NOMO-1 treated with dmso at 0.1 percent for 144 hours (cell line): ENCODE measurements around the gene FAM241B.

Source experiments
- DNase-seq: peaks from one replicate; lab custom pipeline; 2025; ENCODE audit not compliant: unreplicated experiment; lab: John Stamatoyannopoulos, UW

The FAM241B gene

GRCh38 chr10:69647126-69647525 lies 17.1 kb downstream of the FAM241B start:
- no peak for DNase-seq

DNA sequence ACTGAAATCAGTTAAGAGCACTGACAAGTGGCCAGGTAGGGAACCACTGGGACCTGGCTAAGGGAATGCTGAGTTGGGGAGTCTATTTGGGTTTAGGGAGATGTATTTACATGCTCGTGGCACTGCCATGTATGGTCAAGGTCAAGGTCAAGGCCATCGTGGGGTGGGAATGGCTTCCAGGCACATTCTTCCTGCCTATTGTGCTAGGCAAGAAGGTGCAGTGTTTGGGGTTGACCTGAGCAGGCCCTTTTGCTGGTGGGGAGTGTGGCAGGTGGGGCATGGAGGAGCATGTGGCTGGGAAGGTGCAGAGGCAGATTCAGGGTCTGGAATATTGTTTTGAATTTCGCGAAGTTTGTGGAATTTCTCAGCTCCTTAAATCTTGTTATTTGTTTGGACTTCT lies 17.8 kb downstream of the FAM241B start:
- no peak for DNase-seq

DNA sequence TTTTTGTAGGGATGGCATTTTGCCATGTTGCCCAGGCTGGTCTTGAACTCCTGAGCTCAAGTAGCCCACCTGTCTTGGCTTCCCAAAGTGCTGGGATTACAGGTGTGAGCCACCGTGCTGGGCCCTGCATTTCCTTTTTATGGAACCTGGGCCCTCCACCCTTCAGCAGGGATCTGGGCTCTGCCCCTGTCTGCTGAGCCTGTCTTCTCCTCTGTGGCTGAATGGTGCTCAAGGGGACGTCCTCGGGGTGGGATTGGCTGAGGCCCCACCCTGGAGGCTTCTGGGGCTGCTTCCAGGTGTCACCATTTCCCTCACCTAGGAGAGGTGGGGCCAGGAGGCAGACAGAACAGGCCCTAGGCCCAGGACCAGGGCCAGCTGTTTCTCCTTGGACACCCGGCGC lies 18.4 kb downstream of the FAM241B start:
- DNase-seq, result no peak

GRCh38 chr10:69649786-69650550 lies 19.9 kb downstream of the FAM241B start:
- DNase-seq, result no peak

- DNase-seq, result no peak
Observed at GRCh38 chr10:69650589-69651261, 20.7 kb downstream of the FAM241B start.

DNA sequence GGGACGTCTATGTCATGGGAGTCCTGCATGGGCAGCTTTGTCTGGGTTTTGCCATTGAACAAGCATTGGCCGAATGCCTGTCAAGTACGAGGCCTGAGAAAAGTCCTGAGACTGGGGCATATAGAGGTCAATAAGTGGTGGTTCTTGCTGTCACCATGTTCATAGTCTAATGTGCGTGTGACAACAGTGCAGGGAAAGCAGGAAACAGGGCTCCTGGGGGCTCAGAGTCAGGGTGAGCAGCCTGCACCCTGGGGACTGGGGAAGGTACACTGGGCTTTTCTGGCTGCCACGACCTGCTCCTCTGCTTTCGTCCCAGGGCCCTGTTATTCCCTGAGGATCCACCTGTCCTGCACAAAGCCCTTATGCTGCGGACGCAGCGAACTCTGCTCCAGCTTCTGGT lies 21.3 kb downstream of the FAM241B start:
- no peak for DNase-seq

GRCh38 chr10:69652111-69652856 lies 22.2 kb downstream of the FAM241B start:
- DNase-seq, result no peak

GRCh38 chr10:69652857-69653199 lies 22.8 kb downstream of the FAM241B start:
- no peak for DNase-seq

DNA sequence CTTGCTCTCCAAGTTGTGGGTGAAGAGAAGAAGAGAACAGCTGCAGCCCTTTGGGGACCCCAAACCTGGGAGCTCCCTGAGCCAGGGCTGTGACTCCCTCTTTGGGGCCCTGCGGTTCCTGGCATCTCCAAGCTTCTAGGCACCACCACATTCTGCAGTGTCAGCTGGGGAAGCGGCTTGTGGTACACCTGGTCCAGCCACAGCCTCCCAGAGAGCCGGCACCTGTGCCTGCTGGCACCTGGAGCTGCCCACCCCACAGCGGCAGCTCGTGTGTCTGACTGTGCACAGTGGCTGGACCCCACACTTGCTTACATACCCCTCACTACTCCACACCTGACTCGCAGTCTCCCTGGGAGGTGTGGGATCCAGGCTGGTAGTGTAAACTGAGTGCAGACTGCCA lies 23.5 kb downstream of the FAM241B start:
- no peak for DNase-seq

DNA sequence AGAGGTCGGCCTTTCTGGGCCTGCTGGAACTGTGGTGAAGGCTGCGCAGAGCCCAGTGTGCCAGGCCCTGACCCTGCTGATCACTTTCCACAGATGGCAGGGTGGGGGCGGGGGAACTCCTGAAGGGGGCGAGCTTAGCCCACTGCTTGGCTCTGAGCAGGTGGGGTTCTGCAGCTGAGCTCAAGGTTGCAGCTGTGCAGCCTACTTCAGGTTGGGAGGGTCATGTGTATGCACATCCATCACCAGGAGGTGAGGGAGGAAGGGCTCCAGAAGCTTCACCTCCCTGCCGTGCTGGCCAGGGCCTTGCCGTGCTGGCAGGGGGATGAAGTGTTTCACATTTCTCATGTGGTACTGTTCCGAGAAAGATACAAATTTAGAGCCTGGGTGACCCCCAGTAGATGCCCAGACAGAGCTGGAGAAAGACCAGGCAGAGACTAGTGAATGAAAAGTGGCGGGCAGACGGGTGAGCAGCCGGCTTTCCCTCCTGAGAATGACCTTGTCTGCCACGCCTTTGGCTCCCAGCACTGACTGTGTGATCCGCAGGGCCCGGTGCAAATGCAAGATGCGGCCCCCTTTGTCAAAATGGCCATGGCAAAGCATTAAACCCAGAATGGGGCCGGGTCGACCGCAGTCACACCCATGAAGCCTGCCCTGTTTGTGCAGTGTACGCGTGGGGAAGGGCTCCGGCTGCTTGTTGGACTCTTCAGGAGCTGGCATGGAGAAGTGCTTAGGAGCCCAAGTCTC lies 25.2 kb downstream of the FAM241B start:
- no peak for DNase-seq

DNA sequence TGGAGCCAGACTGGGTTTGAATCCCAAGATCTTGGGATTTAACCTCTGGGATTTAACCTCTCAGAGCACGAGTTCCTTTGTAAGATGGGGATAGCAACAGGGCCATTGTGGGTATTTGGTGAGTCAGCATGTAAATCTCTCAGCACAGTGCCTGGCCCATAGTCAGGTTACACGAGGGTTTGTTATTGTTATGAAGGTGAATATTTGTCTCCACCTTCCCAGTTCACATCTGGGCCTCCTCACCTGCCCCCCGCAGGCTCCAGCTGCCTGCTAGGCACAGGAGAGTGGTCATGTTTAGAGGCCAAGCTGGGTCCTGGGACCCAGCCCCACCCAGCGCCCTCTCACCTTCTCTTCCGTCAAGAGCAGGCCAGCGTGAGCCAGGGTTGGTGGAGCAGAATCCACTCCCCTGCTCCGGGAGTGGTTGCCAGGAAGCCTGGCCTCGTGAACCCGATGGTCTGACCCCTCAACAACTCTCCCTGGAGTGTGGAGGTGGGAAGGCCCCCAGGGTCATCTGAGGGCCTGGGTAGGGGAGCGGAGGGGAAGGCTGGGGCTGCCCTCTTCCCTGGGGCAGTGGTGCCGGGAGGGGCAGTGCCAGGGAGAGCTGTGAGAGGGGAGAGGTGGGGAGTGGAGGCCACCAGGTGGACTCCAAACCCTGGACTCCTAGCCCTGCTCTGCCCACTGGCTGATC lies 26.0 kb downstream of the FAM241B start:
- no peak for DNase-seq

DNA sequence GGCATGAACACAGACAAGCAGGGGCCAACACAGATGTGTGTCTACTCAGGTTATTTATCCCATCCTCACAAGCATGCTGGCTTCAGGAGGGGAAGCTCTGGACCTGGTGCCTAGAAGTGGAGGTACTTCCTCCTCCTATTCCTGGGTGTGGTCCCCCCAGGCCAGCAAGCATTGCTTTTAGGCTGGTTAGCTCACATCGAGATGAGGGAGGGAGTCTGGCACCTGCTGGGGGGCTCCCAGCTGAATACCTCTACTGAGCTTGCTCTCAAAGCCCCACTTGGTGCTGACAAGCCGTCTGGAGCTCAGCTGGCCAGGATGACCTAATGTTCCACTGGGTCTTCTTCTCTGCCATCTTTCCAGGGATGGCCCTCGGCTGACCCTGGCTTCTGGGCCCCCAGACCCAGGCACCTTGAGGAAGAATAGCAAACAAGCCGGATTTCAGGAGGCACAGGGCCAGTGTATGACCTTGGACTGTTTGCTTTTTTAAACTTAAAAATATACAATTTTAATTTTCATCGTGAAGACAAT lies 26.8 kb downstream of the FAM241B start:
- DNase-seq, result no peak

DNA sequence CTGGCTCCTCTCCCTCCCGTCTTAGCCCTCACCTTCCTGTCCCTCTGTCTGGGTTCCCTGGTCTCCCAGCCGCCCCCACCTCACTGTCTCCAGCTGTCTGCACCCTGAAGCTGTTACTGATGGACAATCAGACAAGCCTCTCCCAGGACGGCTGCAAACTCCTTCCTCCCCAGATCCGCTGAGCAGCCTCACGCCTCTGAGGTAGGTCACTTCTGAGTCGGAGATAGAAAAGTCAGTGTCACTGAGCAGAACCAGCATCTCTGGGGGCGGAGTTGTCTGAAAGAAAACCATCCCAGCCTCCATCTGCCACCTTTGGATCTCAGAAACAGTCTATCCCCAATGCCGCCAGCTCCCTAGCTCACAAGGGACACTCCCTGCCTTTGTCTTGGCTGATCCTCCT lies 27.4 kb downstream of the FAM241B start:
- no peak for DNase-seq

DNA sequence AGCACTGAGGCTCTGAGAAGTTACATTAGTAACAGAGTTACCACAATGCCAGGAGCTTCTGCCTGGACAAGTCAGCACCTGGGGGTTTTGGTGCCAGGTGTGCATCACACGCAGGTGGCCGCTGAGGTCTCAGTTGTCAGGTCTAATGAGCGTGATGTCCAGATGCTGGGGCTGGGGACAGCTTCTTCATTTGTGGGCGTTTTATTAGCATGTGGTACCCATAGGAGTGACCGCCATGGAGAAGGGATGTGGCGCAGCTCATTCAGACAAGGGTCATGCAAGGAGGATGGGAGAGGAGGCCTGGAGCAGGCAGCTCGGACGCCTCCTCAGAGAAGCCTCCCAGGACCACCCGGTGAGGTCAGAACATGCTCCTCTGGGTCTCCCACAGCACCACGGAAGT lies 27.8 kb downstream of the FAM241B start:
- no peak for DNase-seq

DNA sequence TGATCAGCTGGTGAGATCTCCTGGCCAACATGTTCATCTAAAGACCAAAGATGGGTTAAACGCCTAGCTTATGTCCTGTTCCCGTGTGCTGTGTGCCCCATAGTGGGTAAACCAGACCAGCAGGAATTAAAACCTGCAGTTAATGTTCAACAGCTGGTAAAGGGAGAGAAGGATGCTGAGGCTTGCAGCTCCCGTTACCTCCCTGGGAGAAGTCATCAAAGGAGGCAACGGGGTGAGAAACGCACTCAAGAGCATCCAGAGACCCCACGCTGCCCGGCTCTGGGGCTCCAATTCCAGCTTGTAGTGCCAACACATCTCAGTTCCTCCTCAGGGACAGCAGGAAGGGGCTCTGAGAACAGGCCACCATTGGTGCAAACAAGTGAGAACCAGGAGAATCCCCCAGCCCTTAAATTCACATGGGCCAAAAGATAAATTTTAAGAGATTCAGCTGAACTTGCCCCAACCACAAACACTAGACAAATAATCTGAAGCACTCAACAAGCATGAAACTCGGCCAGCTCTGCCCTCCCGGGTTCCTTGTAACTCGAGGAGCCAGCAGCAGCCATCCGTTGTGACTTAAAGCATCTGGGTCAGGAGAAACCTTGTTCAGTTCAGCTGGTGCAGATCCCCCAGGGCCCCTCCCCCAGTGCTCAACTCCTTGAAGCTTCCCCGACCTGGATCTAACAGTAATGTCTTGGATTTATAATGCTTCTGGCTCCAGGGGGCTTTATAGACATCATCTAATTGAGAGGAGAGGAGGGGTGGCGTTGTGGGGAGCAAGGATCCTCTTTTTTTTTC lies 29.4 kb downstream of the FAM241B start:
- no peak for DNase-seq

DNA sequence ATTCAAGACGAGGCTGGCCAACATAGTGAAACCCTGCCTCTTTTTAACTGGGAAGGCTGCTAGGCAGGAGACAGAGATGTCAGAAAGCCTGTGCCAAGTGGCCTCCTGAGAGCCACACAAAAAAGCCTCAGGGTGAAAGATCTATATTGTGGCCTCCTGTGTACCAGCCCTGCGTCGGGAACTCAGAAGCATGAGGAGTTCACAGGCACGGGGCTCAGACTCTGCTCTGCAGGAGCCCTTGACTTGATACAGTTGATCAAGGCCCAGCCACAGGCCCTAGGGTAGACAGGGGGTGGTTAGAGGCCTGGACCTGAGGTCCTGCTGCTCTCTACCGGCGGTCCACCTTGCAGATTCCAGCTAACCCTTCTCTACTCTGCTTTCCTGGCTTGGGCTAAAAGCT lies 30.2 kb downstream of the FAM241B start:
- DNase-seq, result no peak

- no peak for DNase-seq
Observed at GRCh38 chr10:69661414-69662172, 31.5 kb downstream of the FAM241B start.

DNA sequence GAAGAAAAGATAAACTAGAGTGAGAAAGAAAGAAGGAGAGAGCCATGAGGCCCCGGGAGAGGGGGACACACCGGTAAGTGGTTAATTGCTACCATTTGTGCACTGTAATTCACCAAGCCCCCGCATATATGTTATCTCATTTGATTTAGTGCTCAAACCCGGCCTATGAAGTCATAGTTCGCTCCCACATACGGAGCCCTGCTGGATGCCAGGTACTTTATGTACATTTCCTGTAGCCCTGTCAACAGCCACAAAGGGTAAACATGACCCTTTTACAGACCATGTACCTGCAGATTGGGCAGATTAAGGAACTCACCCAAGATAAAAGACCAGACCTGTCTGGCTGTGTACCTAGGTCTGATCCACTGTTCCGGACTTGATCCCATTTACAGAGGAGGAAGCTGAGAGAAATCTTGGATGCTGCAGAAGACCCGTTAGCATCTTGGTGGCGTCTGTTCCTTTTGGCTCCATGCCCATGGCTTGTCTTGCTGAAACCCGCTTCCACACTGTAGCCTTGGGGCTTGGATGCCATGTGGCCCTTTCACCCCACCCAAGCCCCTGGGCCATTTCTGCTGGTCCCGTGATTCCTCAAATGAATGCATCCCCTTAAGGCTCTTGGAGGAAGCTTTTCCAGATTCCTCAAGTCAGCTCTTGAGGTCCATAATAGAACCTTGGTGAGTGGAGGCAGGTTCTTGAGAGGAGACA lies 32.3 kb downstream of the FAM241B start:
- no peak for DNase-seq
